ENCODE results near the gene POLR3G.

The POLR3G gene

DNA sequence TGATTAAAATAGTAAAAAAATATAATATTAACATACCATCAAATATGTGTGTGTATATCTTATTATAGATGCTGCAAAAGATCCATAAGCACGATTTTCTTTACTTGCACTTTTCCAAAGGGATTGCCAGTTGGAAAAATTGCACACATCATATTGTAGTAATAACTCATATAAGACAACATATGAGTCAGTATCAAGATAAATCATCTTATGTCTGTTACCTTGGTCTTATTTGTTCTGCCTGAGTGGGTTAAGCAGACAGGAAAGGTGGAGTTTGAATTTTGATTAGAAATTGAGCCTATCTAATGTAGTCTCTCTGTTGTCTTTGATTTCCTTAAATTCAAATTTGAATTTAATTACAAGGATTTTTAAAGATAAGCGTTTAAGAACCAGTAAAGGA is 30.1 kb downstream of the POLR3G start:
- DNase-seq (ENCODE audit: low spot score), result no peak

DNA sequence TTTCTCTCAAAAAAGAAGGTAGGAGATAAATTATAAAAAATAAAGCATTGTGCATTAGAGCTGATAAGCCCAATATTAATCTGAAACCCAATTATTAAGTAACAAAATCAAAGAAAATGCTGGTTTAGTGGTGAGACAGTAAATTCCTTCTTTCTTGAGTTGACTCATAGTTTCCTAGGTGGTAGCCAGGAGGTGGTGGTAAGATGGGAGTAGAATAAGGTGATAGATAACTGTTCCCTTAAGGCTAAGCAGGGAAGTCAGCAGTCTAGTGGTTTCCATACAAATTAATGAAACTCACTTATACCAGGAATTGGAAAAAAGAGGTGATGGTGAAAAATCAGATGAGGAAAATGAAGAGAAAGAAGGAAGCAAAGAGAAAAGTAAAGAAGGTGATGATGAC is 31.6 kb downstream of the POLR3G start:
- DNase-seq (ENCODE audit: low spot score), result no peak

DNA sequence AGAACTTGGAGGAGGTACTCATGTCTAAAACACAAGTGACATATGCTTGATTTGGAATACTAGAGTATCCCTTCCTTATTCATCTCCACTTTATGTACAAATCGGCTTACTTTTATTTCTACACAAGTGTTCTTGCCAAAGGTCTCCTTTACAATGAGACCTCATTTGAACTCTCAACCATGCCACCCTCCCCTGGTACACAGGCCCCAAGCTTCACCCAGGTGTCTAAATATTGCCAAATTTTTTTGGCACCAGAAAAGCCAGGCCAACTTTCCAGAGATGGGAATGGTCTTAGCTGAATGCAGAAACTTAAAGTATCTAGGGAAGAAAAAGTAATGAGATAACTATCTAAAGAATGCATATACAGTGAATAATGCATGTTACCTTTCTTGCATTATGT is 35.8 kb downstream of the POLR3G start:
- DNase-seq (ENCODE audit: low spot score), result no peak

DNA sequence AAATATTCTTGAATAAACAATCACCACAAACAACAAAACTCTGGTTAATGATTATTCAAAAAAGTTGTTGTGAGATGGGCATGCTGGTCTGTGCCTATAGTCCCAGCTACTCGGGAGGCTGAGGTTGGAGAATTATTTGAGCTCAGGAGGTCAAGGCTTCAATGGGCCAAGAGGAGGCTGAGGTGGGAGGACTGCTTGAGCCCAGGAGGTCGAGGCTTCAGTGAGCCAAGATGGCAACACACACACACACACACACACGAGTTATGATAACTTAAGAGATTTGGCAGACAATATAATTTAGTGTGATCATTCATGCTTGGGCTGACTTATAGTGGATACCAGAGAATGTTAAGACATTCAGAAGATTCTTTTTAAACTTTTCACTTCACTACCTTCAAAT is 39.9 kb downstream of the POLR3G start:
- DNase-seq (ENCODE audit: low spot score), result no peak

DNA sequence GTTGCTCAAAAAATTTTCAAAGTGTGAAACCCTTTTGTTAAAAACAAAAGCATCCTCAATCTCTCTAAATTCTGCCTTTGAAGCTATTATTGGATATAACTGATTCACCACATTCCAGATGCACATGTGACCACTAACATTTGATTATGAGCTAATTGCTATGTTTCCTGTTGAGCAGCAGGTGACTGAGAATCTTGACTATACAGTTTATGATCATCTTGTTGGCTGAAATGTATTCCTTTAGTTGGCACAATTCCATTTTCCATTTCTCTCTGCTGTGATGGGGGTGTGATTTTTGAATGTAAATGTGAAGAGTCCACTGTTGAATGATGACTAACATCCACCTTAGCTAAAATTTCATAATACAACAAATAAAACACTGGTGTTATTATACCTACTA is 44.0 kb downstream of the POLR3G start:
- no peak for DNase-seq (ENCODE audit: low spot score)

DNA sequence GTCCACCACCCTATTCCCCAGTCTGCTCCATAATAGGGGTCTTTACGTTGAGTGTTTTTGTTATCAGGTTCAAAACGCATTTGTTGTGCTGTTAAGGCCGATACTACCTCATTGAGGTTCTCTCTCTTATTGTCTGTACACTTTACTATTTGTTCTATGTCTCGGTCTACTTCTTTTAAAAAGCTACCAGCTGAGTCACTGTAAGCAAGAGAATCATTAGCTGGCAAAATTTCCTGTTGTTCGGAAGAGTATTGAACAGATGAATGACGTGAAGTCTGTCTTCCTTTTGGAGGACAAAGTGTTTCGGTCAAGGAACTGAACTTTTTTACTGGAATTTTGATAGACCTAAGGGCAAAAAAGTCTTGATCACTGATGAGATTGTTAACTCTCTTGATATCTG is 44.4 kb downstream of the POLR3G start:
- no peak for DNase-seq (ENCODE audit: low spot score)

DNA sequence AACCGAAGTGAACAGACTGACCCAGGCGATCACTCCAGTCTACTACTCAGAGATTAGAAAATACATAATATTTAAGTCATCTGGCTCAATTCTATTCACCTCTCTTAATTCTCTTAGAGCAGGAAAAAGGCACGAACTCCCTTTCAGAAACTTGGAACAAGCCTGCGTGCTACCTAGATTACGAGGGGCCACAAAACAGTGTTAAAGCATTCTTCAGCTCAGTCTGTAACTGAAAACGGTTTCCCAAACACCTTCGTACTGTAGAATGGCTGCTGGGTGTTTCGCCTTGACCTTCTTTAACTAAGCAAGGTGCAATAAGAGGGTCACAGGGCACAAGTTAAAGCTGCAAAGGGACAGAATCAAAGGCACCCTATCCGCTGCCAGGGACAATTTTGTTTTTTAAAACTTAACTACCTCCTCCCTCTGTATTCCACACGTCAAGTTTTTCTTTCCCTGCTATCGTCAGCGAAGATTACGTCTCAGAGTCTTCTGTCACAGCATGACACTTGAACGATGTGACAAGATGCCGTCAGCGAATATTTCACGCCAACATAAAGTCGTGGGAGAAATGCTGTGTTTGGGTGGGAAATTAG is 54.0 kb downstream of the POLR3G start:
- peak; percentile 17 for DNase-seq (ENCODE audit: low spot score)

DNA sequence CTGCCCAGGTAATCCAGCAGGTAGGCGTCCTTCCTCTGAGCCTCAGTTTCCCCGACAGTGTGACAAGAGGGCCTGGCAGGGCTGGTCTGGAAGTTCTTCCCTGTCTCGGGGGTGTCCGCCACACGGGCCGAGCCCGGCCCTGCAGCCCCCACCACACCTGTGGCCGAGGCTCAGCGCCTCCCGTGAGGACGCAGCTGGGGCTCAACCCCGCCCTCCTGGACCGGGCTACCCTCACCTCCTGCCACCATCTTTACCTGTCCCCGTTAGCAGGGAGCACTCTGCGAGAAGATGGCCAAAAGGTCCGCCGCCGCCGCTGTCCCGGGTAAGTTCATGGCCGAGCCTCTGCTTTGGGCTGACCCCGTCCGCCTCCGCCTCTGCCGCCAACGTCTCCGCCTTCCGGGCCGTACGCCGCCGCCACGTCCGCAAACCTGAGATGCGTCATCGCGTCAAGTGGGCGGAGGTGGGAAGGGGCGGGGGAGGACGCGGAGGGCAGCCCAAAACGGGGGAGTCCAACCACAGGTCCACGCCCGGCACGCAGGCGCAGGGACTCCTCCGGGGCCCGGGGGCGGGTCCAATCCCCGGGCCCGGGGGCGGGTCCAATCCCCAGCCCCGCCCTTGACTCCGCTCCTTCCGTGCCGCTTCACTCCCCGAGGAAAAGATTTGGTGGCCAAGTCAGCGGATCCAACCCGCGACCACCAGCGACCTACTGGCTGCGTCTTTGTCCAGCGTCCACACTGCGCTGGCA is 54.7 kb downstream of the POLR3G start, which contains the start of gene LYSMD3:
Gene LYSMD3, minus strand, starts transcription at position 391 of the 745 bp plus-strand sequence. CDS start 4,295 bp downstream, outside the sequence.
- DNase-seq (ENCODE audit: low spot score), result peak; percentile 94

DNA sequence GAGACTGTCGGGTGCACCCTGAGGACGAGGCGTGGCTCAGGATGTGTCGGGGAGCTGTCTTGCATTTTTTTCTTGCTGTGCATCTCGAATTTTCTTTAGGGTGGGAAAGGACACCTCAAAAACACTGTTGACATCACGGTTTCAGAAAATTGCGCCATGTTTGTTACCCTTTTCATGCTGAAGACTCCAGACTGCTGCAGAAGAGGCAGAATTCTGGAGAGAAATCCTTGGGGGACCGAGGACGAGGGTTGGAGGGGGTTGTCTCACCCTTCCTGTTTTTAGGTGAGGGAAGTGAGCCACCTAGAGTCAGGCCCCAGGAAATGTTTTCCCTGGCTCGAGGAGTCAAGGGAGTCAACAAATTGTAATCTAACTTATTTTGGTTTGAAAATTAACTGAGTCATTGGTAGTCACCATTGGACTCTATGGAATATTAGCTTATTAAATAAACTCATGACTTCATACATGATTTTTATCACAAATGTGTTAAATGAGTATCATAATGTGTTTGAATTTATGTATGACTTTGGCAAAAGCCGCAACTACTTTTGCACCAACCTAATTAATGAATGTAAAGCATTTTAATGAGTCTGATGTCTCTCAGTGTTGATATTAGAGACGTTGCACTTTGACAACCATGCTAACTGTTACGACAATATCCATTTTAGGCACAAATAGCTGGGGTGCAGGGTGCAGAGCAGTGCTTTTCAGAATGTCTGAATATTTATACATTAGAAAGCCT is 55.4 kb downstream of the POLR3G start:
- peak; percentile 72 for DNase-seq (ENCODE audit: low spot score)

DNA sequence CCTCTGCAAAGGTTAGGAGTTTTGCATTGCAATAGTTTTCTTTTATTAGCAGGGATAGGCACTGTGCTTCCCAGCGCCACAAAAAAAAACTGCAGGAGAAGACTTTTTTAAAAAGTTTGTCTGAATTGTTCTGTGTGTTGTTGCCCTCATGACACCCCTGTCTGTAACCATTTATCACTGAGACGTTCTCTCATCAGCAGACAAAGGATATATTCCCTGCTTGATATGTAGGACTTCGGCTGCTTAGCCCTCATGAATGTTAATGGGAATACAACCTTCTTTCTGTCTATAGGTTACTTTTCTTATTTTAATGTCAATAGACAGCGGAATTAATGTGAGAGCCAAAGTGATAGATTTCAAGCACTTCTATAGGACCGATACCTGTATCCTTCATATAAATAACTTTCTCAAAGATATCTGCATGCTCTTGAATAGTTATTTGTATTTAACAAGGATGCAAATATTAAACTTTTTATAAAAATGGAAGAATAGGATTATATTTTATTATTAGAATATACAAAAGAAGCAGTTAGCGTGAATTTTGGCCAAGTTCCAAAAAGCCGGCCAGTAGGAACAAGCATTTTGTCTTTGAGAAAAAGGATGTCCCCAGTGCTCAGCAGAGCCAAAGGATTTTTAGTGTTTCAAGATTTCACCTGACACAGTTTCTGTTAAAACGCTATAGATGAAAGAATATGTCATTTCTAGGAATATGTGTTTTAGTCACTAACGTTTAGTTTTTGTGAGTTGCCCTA is 56.2 kb downstream of the POLR3G start:
- DNase-seq (ENCODE audit: low spot score), result no peak

DNA sequence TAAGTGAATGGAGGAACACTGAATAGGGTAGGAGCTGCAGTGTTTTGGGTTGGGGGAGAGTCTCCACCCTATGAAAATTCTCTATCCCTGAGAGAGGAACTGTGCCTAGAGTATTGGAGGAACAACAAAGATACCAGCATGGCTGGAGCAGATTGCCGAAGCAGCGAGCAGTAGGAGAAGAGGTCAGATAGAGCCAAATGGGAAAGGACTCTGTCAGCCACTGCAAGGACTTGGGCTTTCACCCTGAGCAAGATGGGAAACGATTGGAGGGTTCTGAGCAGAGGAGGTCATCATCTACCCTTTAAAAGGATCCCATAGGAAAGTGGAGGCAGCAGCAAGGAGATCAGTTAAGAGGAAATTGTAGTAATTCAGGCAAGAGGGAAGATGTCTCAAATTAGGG is 59.1 kb downstream of the POLR3G start:
- no peak for DNase-seq (ENCODE audit: low spot score)

DNA sequence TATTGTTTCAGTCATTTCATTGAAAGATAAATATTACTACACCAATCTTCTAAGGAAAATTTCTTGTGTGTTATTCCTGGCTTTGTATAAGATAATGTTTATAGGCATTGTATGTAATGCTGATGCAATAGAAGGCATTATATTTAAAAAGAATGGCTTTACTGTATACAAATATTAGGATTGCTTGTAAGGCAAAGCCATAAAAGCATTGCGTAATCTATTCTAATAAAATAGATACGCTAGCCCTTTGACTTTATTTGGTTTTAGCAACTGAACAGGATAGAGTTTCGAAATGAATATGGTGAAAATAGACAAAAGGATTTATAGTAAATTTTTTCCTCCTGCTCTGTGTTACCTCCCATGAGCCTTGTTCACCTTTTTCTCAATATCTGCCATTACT is 60.3 kb downstream of the POLR3G start:
- no peak for DNase-seq (ENCODE audit: low spot score)

DNA sequence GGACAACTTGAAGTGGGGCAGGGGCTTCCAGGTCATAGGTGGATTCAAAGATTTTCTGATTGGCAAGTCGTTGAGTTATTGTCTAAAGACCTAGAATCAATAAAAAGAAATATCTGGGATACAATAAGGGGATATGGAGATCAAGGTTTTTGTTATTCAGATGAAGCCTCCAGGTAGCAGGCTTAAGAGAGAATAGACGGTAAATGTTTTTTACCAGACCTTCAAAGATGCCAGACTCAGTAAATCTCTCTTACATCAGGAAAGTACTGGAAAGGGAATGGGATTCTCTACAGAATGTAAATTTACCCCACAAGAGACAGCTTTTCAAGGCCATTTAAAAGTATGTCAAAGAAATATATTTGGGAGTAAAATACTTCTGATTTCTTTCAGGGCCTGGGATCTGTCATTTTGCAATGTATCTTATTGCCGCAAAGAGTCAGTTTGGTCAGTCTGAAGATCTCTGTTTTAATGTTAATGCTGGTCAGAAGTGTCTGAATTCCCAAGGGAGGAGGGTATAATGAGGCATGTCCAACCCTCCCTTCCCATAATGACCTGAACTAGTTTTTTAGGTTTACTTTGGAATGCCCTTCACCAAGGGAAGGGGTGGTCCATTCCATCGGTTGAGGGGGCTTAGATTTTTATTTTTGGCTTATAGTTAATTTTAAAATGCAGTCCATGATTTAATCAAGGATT is 68.3 kb downstream of the POLR3G start:
- DNase-seq (ENCODE audit: low spot score), result no peak

DNA sequence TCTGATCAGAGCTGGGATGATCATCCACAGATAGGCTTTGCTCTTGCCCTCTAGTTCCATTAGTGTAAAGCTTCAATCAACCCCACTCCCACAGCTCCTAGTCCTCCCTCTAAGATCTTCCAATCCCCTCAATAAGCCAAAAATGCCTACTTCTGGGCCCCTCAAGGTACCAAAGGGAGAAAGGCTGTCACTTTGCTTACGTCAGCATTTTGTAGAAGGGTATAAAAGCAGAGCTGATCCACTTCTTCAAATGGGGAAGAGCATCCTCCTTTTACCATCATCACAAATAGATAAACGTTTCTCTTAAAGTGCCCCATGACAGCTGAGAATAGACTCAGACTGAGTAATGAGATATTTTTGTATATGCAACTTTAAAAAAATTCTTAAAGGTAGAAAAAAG is 70.8 kb downstream of the POLR3G start:
- DNase-seq (ENCODE audit: low spot score), result no peak

DNA sequence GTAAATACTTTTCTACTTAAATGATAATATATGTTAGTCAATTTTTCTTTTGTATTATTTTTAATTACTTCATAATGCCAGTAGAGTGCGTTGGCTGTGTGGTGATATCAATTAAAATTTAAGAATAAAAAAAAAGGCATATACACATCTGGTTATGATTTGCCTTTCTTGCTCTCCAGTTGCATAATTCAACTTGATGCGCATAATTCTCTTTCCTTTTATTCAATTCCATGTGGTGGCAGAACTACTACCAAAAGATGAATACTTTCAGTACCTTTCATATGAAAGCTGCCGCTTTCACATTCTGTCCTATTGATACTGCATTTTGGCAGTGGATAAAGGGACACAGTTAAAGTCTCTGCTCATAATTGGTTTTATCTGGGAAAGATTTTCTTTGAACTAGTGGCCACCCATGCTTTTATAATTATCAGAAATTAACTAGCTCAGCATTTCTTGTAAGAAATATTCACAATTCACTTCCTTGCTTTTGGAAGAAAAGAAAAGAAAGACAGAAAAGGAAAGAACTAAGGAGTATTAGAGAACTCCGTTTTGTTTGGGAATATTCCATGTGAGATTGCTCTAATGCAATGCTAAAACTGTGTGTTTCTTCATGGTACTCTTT is 71.7 kb downstream of the POLR3G start:
- no peak for DNase-seq (ENCODE audit: low spot score)

DNA sequence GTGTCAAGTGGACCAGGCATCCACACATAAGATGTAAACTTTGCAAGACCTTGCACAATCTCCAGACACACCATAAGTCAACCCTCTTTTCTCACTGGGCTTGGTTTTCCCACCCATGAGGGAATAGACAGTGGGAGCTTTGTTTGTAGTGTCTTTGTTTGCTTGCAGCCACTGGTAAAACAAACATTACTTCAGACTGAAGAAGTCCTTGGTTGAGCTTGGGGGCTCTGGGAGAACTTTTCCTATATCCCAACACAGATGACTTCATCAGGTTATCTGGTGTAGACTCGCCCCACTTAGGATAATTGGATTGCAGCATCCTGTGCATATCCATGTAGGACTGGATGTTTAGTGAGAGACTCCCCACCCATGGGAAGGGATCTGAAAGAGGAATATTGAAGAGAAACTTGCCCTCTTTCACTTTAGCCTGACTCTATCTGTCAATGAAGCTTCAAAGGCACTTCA is 72.4 kb downstream of the POLR3G start:
- DNase-seq (ENCODE audit: low spot score), result no peak

DNA sequence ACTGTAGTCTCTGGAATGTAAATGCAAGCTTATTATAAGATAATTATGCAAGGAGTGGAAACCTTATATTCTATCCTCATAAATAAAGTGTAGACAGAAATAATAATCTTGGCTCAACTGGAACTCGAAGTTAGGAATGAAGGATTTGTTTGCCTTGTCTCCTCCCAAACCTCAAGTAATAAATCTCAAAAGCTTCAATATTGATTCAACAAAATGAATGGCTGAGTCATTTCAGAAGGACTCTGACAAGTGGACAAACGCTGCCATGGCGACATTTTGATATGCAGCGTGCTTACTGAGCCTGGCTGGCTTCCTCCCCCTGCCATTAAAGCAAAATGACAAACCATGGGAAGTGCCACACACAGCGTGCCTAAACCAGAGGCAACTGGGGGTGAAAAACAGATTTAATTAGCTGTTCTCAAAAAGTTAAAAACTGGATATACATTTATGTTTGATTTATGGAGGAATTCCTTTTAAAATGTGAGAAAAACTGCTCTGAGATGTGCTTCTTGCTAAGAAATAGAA is 73.5 kb downstream of the POLR3G start:
- no peak for DNase-seq (ENCODE audit: low spot score)

DNA sequence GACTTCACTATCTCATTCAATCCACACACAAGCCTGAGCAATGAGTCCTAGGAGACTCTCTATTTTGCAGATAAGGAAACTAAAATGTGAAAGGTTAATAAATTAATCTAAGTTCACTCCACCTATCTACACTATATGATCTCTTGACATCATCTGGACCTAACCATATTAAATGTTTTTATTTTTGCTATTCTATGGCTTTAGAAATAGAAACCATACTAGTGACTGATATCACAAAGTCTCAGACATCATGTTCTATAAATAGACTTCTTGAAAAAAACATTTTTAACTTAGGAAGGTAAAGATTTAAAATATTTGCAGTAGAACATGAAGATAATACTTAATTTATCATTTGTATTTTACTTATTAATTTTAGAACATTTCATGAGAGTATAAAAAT is 74.6 kb downstream of the POLR3G start:
- DNase-seq (ENCODE audit: low spot score), result no peak

DNA sequence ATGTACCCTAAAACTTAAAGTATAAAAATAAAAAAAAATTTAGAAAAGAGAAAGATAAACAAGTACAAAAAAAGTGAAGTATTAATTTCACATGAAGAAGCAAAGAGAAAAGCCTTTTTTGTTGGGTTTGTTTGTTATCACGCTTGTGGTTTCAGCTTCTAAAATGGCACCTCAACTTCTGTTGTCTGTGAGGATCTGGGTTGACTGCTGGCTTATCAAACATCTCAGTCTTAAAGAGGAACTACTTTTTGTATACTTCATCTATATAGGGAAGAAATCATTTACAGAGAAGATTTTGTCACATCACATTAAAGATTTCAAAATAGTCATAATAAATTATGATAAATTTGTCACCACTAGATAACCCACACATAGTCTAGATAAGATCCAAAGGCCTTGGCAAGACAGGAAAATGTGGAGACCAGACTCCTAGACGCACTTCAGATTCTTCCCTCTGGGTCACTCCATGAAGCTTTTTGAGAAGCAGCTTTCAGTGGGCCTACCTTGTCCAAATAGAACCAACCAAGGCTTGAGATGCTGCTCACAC is 75.1 kb downstream of the POLR3G start:
- no peak for DNase-seq (ENCODE audit: low spot score)

DNA sequence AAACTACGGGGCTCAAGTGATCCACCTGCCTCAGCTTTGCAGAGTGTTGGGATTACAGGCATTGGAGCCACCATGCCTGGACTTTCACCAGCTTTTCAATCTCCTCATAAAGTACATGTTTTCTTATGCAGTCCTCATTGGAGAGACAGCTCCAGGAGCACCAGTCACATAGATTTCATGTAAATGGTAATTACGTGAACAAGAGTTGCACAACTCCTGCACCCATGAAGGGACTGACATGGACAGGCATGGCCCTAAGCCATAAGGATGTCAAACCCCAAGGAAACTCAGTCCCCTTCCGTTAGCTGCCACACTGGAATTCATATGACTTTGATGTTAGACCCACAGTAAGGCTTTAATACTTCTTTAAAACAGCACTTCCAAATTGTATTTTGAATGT is 76.3 kb downstream of the POLR3G start:
- DNase-seq (ENCODE audit: low spot score), result no peak

DNA sequence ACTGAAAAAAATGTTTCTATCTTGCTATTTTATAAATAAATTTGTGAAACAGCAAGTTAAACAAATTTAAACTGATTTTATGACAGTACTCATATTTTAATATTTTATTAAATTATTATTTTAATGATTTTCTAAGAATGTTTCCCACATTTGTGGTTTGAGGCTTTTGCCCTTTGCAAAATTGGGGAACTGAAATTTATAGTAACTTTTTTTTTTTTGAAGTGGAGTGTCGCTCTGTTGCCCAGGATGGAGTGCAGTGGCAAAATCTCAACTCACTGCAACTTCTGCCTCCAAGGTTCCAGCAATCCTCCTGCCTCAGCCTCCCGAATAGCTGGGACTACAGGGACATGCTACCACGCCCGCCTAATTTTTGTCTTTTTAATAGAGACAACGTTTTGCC is 76.7 kb downstream of the POLR3G start:
- DNase-seq (ENCODE audit: low spot score), result no peak
